OCI-LY3 (cell line): ENCODE measurements around the gene STYK1.

Experiments
- EZH2phosphoT487 ChIP-seq: fragments of 200-600 bp; shearing (Covaris generic); IDR thresholded peaks from 2 replicates; pipeline ENCODE4 v1.6.1; 2018; ENCODE audit warnings: antibody characterized with exemption, mixed run types, low read depth
- TF ChIP-seq, protein P1 (sequence below): fragments of 200-600, 300-600 bp; sonication (generic); IDR thresholded peaks from 2 replicates; pipeline ENCODE4 v1.5.1; 2014; ENCODE audit warnings: antibody characterized with exemption, low read length, low read depth

DNA sequence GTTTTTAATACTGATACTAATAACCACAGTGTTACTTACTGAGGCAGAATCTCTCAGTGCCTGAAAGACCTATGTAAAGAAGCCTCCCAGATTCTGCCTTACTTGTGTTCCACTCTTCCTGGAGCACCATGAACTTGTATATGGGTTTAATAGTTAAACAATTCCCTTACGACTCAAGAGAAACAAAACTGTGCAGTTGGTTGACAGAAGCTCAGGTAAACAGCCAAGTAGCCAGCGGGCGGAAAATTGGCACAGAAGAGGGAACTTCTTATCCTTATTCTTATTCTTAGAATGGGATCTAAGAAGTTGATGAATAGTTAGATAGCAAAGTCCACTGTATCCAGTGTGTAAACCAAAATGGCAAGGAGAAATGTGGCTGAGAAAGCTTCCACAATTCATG lies 37.7 kb downstream of the STYK1 start:
- TF ChIP-seq, protein P1, sequence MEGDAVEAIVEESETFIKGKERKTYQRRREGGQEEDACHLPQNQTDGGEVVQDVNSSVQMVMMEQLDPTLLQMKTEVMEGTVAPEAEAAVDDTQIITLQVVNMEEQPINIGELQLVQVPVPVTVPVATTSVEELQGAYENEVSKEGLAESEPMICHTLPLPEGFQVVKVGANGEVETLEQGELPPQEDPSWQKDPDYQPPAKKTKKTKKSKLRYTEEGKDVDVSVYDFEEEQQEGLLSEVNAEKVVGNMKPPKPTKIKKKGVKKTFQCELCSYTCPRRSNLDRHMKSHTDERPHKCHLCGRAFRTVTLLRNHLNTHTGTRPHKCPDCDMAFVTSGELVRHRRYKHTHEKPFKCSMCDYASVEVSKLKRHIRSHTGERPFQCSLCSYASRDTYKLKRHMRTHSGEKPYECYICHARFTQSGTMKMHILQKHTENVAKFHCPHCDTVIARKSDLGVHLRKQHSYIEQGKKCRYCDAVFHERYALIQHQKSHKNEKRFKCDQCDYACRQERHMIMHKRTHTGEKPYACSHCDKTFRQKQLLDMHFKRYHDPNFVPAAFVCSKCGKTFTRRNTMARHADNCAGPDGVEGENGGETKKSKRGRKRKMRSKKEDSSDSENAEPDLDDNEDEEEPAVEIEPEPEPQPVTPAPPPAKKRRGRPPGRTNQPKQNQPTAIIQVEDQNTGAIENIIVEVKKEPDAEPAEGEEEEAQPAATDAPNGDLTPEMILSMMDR: no peak
- TF ChIP-seq EZH2phosphoT487: no peak
